Measurements from ENCODE around the gene MOBP. TPM values are rescaled to one million over a fixed set of nuclear protein-coding genes. Genes with fewer than 3 reads are reported as not detected.

Gene MOBP
- polyA plus RNA-seq, 1 donor (not counting 4 experiments of a cell fraction or from before 2014, with no cell fraction given) = not detected

DNA sequence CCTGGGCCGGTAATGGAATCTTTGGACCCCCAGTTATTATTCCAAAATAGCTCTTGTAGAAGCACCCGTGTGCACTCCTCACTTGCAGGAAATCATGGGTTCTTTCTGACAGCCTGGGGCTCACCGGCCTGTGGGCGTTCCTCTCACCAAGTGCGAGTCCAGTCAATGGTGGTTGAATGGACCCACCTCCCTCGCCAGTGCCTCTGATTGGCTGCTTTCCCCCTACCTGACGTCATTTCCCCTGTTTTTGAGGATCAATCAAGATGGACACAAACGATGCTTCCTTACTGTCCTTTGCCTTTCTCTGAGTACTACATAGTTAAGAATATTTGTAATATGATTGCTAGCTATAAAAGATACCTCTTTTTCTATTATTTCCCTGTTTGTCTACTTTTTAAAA is 18.1 kb downstream of the MOBP start:
- TF ChIP-seq EZH2 (IDR thresholded peaks at IDR 0.05; ENCODE audit: low read length) = no peak
- TF ChIP-seq, protein P1, sequence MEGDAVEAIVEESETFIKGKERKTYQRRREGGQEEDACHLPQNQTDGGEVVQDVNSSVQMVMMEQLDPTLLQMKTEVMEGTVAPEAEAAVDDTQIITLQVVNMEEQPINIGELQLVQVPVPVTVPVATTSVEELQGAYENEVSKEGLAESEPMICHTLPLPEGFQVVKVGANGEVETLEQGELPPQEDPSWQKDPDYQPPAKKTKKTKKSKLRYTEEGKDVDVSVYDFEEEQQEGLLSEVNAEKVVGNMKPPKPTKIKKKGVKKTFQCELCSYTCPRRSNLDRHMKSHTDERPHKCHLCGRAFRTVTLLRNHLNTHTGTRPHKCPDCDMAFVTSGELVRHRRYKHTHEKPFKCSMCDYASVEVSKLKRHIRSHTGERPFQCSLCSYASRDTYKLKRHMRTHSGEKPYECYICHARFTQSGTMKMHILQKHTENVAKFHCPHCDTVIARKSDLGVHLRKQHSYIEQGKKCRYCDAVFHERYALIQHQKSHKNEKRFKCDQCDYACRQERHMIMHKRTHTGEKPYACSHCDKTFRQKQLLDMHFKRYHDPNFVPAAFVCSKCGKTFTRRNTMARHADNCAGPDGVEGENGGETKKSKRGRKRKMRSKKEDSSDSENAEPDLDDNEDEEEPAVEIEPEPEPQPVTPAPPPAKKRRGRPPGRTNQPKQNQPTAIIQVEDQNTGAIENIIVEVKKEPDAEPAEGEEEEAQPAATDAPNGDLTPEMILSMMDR (optimal IDR thresholded peaks at IDR 0.05 in 1 of 3, IDR thresholded peaks at IDR 0.05 in 1 of 3, conservative IDR thresholded peaks at IDR 0.05 in 1 of 3; ENCODE audit: extremely low read depth in 1 of 3, insufficient read depth in 2 of 3, low read length in 3 of 3) = no peak
- Histone ChIP-seq H3K4me3 (ENCODE audit: control insufficient read depth in 2 of 3, extremely low read depth in 1 of 3, insufficient read depth in 2 of 3, low read depth in 1 of 3, low read length in 3 of 3) (no peak overlapping the region), H3K36me3 (ENCODE audit: control insufficient read depth in 2 of 2, extremely low read depth in 1 of 2, insufficient read depth in 2 of 2, low read length in 2 of 2) (no peaks in the 10 kb centered on the region), H3K9me1 (ENCODE audit: control insufficient read depth, extremely low read depth, insufficient read depth, low read length) (no peaks in the 10 kb centered on the region), H3K27ac (ENCODE audit: control insufficient read depth, insufficient read depth, low read length) (no peak overlapping the region), H3K9me3 (ENCODE audit: control insufficient read depth, low read depth, low read length) (no peaks in the 10 kb centered on the region), H3K4me1 (ENCODE audit: control insufficient read depth, extremely low read depth, insufficient read depth, low read length) (no peaks in the 10 kb centered on the region), H3K9ac (ENCODE audit: control insufficient read depth, extremely low read depth, insufficient read depth, low read length) (no peak overlapping the region), H3K27me3 (ENCODE audit: control insufficient read depth, extremely low read depth, insufficient read depth, low read length) (no peaks in the 10 kb centered on the region), H3K4me2 (ENCODE audit: control insufficient read depth, extremely low read depth, insufficient read depth, low read depth, low read length) (no peak overlapping the region), H4K20me1 (ENCODE audit: control insufficient read depth, extremely low read depth, insufficient read depth, low read length) (no peaks in the 10 kb centered on the region), H3K79me2 (ENCODE audit: control insufficient read depth, insufficient read depth, low read length) (no peaks in the 10 kb centered on the region), H2AFZ (ENCODE audit: control insufficient read depth, low read length) (no peak overlapping the region)
- FAIRE-seq (no peak), DNase-seq (ENCODE audit: low read depth, low spot score) (no peak)
- dilution Hi-C loops (cut with MboI; ENCODE audit: extremely low pct_ligation_motif_present, low sequenced_read_pairs) = no loop called here

DNA sequence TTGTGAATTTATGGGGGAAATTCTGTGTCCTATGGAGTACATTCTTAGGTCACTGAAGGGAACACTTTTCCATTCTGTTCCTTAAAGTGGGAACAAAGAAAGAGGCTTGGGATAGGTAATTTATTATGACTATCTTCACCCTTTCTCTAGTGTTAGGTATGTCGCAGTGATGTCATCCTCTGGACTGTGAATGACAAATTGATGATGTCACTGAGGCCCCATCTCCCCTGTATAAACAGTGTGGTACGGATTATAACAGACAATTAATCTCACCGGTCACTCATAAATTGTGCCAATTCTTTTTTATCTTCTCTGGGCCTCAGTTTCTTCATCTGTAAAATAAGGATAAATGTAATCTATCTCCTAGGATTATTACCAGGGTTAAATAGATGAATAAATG is 23.5 kb downstream of the MOBP start:
- no peaks in the 10 kb centered on the region for H3K9me1 ChIP-seq (ENCODE audit: control insufficient read depth, extremely low read depth, insufficient read depth, low read length)
- H3K4me2 ChIP-seq (ENCODE audit: control insufficient read depth, extremely low read depth, insufficient read depth, low read depth, low read length) = no peak overlapping the region
- no peak overlapping the region for H3K9ac ChIP-seq (ENCODE audit: control insufficient read depth, extremely low read depth, insufficient read depth, low read length)
- dilution Hi-C loops (cut with MboI; ENCODE audit: extremely low pct_ligation_motif_present, low sequenced_read_pairs) = no loop called here
- TF ChIP-seq, protein P1 (optimal IDR thresholded peaks at IDR 0.05 in 1 of 3, IDR thresholded peaks at IDR 0.05 in 1 of 3, conservative IDR thresholded peaks at IDR 0.05 in 1 of 3; ENCODE audit: extremely low read depth in 1 of 3, insufficient read depth in 2 of 3, low read length in 3 of 3) = no peak
- TF ChIP-seq EZH2 (IDR thresholded peaks at IDR 0.05; ENCODE audit: low read length) = no peak
- no peak overlapping the region for H3K27ac ChIP-seq (ENCODE audit: control insufficient read depth, insufficient read depth, low read length)
- FAIRE-seq (no peak), DNase-seq (ENCODE audit: low read depth, low spot score) (no peak)
- H3K4me1 ChIP-seq (ENCODE audit: control insufficient read depth, extremely low read depth, insufficient read depth, low read length) = no peaks in the 10 kb centered on the region
- no peaks in the 10 kb centered on the region for H4K20me1 ChIP-seq (ENCODE audit: control insufficient read depth, extremely low read depth, insufficient read depth, low read length)
- H3K27me3 ChIP-seq (ENCODE audit: control insufficient read depth, extremely low read depth, insufficient read depth, low read length) = no peaks in the 10 kb centered on the region
- H3K9me3 ChIP-seq (ENCODE audit: control insufficient read depth, low read depth, low read length) = no peaks in the 10 kb centered on the region
- H2AFZ ChIP-seq (ENCODE audit: control insufficient read depth, low read length) = no peak overlapping the region
- no peaks in the 10 kb centered on the region for H3K36me3 ChIP-seq (ENCODE audit: control insufficient read depth in 2 of 2, extremely low read depth in 1 of 2, insufficient read depth in 2 of 2, low read length in 2 of 2)
- no peak overlapping the region for H3K4me3 ChIP-seq (ENCODE audit: control insufficient read depth in 2 of 3, extremely low read depth in 1 of 3, insufficient read depth in 2 of 3, low read depth in 1 of 3, low read length in 3 of 3)
- H3K79me2 ChIP-seq (ENCODE audit: control insufficient read depth, insufficient read depth, low read length) = no peaks in the 10 kb centered on the region
